Measurements from ENCODE around the gene SENP8. TPM values are rescaled to one million over a fixed set of nuclear protein-coding genes. Genes with fewer than 3 reads are reported as not detected.

Gene SENP8
- total and polyA plus RNA-seq, 2 of the 13 experiments (the other 11 are each of a cell fraction or from before 2014, with no cell fraction given) = 2.7 to 3.0 TPM

GRCh38 chr15:72168131-72168807 lies 50.1 kb downstream of the SENP8 start:
- peak; percentile 41 for ATAC-seq
- CTCF ChIA-PET (ENCODE audit: low intra/inter-chr PET ratio, low total read pairs) = no interaction called here
- Histone ChIP-seq H3K27ac (ENCODE audit: extremely low read length, insufficient read depth, low read length) (no peak overlapping the region), H4K20me1 (ENCODE audit: insufficient read depth, low read length) (no peaks in the 10 kb centered on the region), H3K4me1 (ENCODE audit: insufficient read depth, low read length) (peaks cover 26% of the 10 kb centered on the region), H3K4me2 (ENCODE audit: low read depth, low read length) (no peak overlapping the region; the same call in 1 of the 2 replicates), H3K4me3 (replicated peaks in 1 of 3; ENCODE audit: insufficient read depth in 1 of 3, low read depth in 2 of 3, low read length in 3 of 3) (no peak overlapping the region), H3K79me2 (ENCODE audit: insufficient read depth, low read length) (no peaks in the 10 kb centered on the region), H3K9ac (ENCODE audit: insufficient read depth, low read depth, low read length) (no peak overlapping the region), H3K27me3 (ENCODE audit: control insufficient read depth in 1 of 2, insufficient read depth in 2 of 2, low read length in 2 of 2) (peaks cover 6 to 38% of the 10 kb centered on the region in 2 experiments; a peak in 3 of 5 replicates), H2AFZ (ENCODE audit: low read length) (no peak overlapping the region), H3K9me3 (ENCODE audit: low read length) (no peaks in the 10 kb centered on the region), H3K36me3 (replicated peaks in 1 of 2; ENCODE audit: control insufficient read depth in 1 of 2, insufficient read depth in 2 of 2, low read length in 2 of 2) (no peaks in the 10 kb centered on the region)
- 0% methylated on average over 4 of the region's 7 CpGs for WGBS (ENCODE audit: low lambda C conversion rate)
- POLR2A ChIA-PET = no interaction called here
- no peak for FAIRE-seq
- in situ Hi-C loops (cut with HindIII; ENCODE audit: extremely low pct_ligation_motif_present, low pct_unique_long_range_greater_than_20kb) = no loop called here
- TF ChIP-seq ZNF563 (CRISPR knock-in tag; IDR thresholded peaks at IDR 0.05) = no peak
- TF ChIP-seq FOXA3 (CRISPR knock-in tag; IDR thresholded peaks at IDR 0.05) = no peak
- TF ChIP-seq ATF6 (CRISPR knock-in tag; conservative IDR thresholded peaks at IDR 0.05) = no peak
- no peak for TF ChIP-seq ZMAT3 (CRISPR knock-in tag; conservative IDR thresholded peaks at IDR 0.05)
- TF ChIP-seq NCOA5 (CRISPR knock-in tag; IDR thresholded peaks at IDR 0.05) = no peak
- no peak for TF ChIP-seq ZFP1 (CRISPR knock-in tag; IDR thresholded peaks at IDR 0.05)
- no peak for TF ChIP-seq FOXC1 (CRISPR knock-in tag; IDR thresholded peaks at IDR 0.05; ENCODE audit: borderline replicate concordance)
- BruUV-seq (replicated peaks) = no TSS peak
- intact Hi-C loops (cut with micrococcal nuclease; ENCODE audit: unreplicated experiment) = no loop called here
- DNase-seq (ENCODE audit: low spot score) = no peak

- intact Hi-C loops (cut with micrococcal nuclease; ENCODE audit: unreplicated experiment) = no loop called here
- 29% methylated on average over 4 of the region's 4 CpGs for WGBS (ENCODE audit: low lambda C conversion rate)
- no peak for FAIRE-seq
- TF ChIP-seq ZNF292 (CRISPR knock-in tag; IDR thresholded peaks at IDR 0.05; ENCODE audit: borderline replicate concordance, low read depth) (no peak), ZNF263 (CRISPR knock-in tag; IDR thresholded peaks at IDR 0.05) (no peak), SP1 (IDR thresholded peaks at IDR 0.05) (no peak), SP1 (CRISPR knock-in tag; IDR thresholded peaks at IDR 0.05) (no peak), RXRB (CRISPR knock-in tag; IDR thresholded peaks at IDR 0.05; ENCODE audit: borderline replicate concordance) (no peak), TBL1XR1 (IDR thresholded peaks at IDR 0.05; ENCODE audit: borderline replicate concordance, low read length, partially characterized antibody) (no peak), CSRNP1 (CRISPR knock-in tag; IDR thresholded peaks at IDR 0.05) (no peak), ELK4 (CRISPR knock-in tag; IDR thresholded peaks at IDR 0.05; ENCODE audit: borderline replicate concordance) (no peak)
Observed at GRCh38 chr15:72168808-72169190, 50.6 kb downstream of the SENP8 start.

More at GRCh38 chr15:72168808-72169190, 50.6 kb downstream of the SENP8 start:
- ChIA-PET CTCF (ENCODE audit: low intra/inter-chr PET ratio, low total read pairs) (no interaction called here), POLR2A (no interaction called here)
- H3K4me1 ChIP-seq (ENCODE audit: insufficient read depth, low read length) = peaks cover 26% of the 10 kb centered on the region
- no TSS peak for BruUV-seq (replicated peaks)
- no peaks in the 10 kb centered on the region for H3K9me3 ChIP-seq (ENCODE audit: low read length)
- H4K20me1 ChIP-seq (ENCODE audit: insufficient read depth, low read length) = no peaks in the 10 kb centered on the region
- H3K4me2 ChIP-seq (ENCODE audit: low read depth, low read length) = no peak overlapping the region; the same call in 1 of the 2 replicates
- in situ Hi-C loops (cut with HindIII; ENCODE audit: extremely low pct_ligation_motif_present, low pct_unique_long_range_greater_than_20kb) = no loop called here
- H3K4me3 ChIP-seq (replicated peaks in 1 of 3; ENCODE audit: insufficient read depth in 1 of 3, low read depth in 2 of 3, low read length in 3 of 3) = no peak overlapping the region
- no peak overlapping the region for H3K27ac ChIP-seq (ENCODE audit: extremely low read length, insufficient read depth, low read length)
- H3K79me2 ChIP-seq (ENCODE audit: insufficient read depth, low read length) = no peaks in the 10 kb centered on the region
- DNase-seq (ENCODE audit: low spot score) = no peak
- no peak for ATAC-seq
- H3K36me3 ChIP-seq (replicated peaks in 1 of 2; ENCODE audit: control insufficient read depth in 1 of 2, insufficient read depth in 2 of 2, low read length in 2 of 2) = no peaks in the 10 kb centered on the region
- no peak overlapping the region for H2AFZ ChIP-seq (ENCODE audit: low read length)
- no peak overlapping the region for H3K9ac ChIP-seq (ENCODE audit: insufficient read depth, low read depth, low read length)
- H3K27me3 ChIP-seq (ENCODE audit: control insufficient read depth in 1 of 2, insufficient read depth in 2 of 2, low read length in 2 of 2) = peaks cover 6 to 33% of the 10 kb centered on the region in 2 experiments; a peak in 3 of 5 replicates

Measured in HepG2 (cell line).